Ectodermal cell (in vitro differentiated cells): ENCODE measurements around the gene APOBEC3G.

Experiments
- H3K27ac ChIP-seq: 2 replicates; pipeline ENCODE4 v1.7.0; 2013; ENCODE audit warnings: mild to moderate bottlenecking, low read depth, low read length; ENCODE audit not compliant: insufficient read depth, poor library complexity, severe bottlenecking
- H3K27me3 ChIP-seq: 2 replicates; pipeline ENCODE4 v1.7.0; 2013; ENCODE audit warnings: mild to moderate bottlenecking, low read length; ENCODE audit not compliant: insufficient read depth, control insufficient read depth, poor library complexity, severe bottlenecking
- H3K36me3 ChIP-seq: one replicate; pipeline ENCODE4 v1.7.0; 2013; ENCODE audit warnings: low read length; ENCODE audit not compliant: control insufficient read depth, insufficient read depth
- H3K4me1 ChIP-seq: one replicate; pipeline ENCODE4 v1.7.0; 2013; ENCODE audit warnings: low read length; ENCODE audit not compliant: control insufficient read depth, insufficient read depth
- H3K4me3 ChIP-seq: 2 replicates; pipeline ENCODE4 v1.7.0; 2013; ENCODE audit warnings: low read depth, low read length, control low read depth; ENCODE audit not compliant: insufficient read depth
- H3K9me3 ChIP-seq: 2 replicates; pipeline ENCODE4 v1.7.0; 2013; ENCODE audit warnings: mild to moderate bottlenecking, low read length, moderate library complexity; ENCODE audit not compliant: control insufficient read depth
- WGBS, 2 experiments: methylation state at CpG; one replicate each; pipeline ENCODE4 v1.1.7; 2013; ENCODE audit warnings: missing lambda C conversion rate in 2 of 2; 5-methylcytosine and 5-hydroxymethylcytosine counted together

The APOBEC3G gene

DNA sequence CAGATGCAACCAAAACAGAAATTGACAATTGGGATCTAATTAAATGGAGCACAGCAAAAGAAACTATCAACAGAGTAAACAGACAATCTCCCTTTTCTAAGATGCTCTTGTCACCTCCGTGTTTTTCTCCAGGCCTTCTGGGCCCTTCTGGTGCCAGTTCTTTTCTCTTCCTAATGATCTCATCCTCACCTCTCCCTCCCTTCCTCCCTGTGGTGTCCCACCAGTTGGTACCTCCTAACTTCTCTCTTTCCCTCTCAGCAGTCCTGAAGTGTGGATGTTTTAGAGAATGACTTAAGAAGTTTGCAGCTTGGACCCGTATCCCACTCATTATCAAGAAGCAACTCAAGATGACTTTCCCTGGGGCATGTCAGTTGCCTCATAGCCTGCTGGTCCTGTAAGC lies 26.4 kb downstream of the APOBEC3G start:
- 81 to 85% methylated on average over 2 of the region's 2 CpGs for WGBS, 2 experiments

DNA sequence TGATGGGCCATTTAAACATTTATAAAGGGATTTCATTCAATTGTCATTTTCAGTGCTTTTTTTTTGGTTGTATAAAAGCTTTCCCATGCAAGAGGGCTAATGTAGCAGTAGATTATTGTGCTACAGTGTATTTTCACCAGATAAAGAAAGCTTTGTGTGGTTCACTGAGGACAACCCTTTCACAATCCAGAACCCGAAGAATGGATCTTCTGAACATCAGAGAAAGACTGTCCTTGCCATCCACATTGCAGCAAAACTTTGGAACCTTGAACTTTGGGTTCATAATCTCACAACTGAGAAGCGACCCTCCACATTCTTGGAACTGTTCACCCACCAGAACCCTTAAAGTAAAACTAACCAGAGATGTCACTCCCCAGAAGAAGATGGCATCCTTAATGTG lies 29.3 kb downstream of the APOBEC3G start:
- Histone ChIP-seq H3K27ac (no peak overlapping the region), H3K9me3 (no peaks in the 10 kb centered on the region), H3K27me3 (no peaks in the 10 kb centered on the region), H3K4me1 (peaks cover 6% of the 10 kb centered on the region), H3K36me3 (no peaks in the 10 kb centered on the region), H3K4me3 (no peak overlapping the region)
- 90 to 92% methylated on average over 2 of the region's 2 CpGs for WGBS, 2 experiments

More for the DNA sequence above, 26.4 kb downstream of the APOBEC3G start:
- Histone ChIP-seq H3K9me3 (no peaks in the 10 kb centered on the region), H3K4me1 (peaks cover 4% of the 10 kb centered on the region), H3K27ac (no peak overlapping the region), H3K4me3 (no peak overlapping the region), H3K27me3 (no peaks in the 10 kb centered on the region), H3K36me3 (no peaks in the 10 kb centered on the region)

DNA sequence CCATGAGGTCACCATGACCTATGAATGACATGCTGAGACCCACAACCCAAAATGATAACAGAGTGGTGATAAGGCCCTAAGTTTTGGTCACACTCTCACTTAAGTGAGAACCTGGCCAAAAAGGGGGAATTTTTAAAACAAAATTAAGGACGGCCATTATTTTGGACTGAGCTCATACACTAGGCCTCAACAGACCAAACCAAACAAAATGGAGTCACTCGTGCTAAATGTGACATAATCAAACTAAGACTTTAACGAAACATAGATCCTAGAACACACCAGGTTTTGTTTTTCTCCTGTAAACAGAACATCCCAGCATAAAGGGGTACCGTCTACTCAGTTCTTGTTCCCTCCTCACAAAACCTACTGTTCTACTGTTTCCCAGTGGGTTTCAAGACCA lies 31.4 kb downstream of the APOBEC3G start:
- H3K27me3 ChIP-seq = no peaks in the 10 kb centered on the region
- H3K4me3 ChIP-seq = no peak overlapping the region
- peaks cover 6% of the 10 kb centered on the region for H3K4me1 ChIP-seq
- no peaks in the 10 kb centered on the region for H3K36me3 ChIP-seq
- H3K9me3 ChIP-seq = no peaks in the 10 kb centered on the region
- 89 to 91% methylated on average over 4 of the region's 4 CpGs for whole genome bisulfite sequencing, 2 experiments
- no peak overlapping the region for H3K27ac ChIP-seq

DNA sequence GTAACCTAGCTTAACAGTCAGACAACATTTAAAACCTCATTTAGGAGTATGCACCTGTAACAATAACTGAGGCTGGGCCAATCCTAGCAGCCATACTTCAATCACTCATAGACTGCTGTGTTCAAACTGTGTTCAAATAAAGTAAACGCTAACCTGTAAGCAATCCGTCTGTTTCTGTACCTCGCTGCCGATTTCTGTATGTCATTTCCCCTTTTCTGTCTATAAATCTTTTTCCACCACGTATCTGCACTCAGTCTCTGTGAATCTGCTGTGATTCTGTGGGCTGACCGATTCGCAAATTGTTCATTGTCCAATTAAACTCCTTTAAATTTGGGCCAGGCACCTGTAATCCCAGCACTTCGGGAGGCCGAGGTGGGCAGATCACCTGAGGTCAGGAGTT lies 32.3 kb downstream of the APOBEC3G start:
- Histone ChIP-seq H3K9me3 (no peaks in the 10 kb centered on the region), H3K4me1 (peaks cover 6% of the 10 kb centered on the region)
- WGBS, 2 experiments = 91 to 92% methylated on average over 9 of the region's 9 CpGs

DNA sequence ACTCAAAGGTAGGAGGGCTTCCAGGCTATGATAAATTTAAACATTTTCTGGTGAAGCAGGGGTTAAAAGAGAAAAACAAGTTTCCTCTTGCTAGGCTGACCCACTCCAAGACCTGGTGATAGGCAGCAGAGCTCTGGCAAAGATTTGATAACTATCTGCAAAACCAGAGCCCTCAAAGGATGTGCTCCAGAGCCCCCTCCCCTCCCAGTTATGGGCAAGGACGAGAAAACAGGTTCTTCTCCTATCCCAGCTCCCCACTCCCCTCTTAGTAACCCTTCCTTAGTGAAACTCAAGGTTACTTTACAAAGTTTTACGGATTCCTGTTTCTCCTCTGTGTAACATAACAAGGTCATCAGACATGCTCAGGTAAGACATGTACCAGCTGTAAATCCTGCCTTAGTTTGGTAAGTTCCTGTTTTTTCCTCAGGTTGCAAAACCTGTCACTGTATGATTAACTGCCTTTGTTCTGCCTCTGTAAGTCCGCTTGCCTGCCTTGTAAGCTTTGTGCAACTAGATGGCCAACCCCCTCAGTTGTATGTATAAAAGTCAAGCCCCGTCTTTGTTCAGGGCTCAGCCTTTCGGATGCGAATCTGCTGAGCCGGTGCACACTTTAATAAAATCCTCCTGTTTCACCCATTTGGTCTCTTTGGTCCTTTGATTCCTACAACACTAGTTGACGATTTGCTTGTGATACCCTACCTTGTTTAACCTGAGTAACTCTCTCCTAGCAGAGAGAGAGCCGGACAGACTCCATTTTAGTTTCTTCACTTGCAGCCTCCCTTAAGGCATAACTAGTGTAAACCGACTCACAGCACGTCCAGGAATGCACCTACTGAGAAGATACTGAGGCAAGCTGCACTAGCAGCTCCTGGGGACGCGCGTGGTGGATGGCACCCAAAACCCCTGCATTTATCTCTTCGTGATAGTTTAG lies 33.8 kb downstream of the APOBEC3G start:
- Histone ChIP-seq H3K27me3 (peaks cover 19% of the 10 kb centered on the region), H3K27ac (no peak overlapping the region)
- 67 to 68% methylated on average over 15 of the region's 15 CpGs for WGBS, 2 experiments

More for the DNA sequence above, 32.3 kb downstream of the APOBEC3G start:
- no peaks in the 10 kb centered on the region for H3K36me3 ChIP-seq
- H3K4me3 ChIP-seq = no peak overlapping the region
- H3K27ac ChIP-seq = no peak overlapping the region
- peaks cover 7% of the 10 kb centered on the region for H3K27me3 ChIP-seq

DNA sequence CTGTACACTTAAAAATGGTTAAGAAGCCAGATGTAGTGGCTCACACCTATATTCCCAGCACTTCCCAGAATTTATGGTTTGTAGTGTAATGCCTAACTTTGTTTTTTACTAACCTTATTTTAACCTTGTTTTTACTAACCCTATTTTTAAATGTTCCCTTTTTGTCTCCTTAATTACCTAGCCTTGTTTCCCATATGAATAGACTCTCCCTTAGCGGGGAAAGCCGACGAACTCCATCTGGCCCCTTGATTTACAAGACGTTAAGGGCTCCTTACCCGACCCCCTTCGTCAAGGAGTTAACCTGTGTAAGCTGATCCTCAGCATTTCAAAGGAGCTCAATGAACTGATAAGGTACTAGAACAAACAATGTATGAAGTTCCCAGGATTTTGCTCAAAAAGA lies 37.0 kb downstream of the APOBEC3G start:
- no peaks in the 10 kb centered on the region for H3K9me3 ChIP-seq
- peaks cover 6% of the 10 kb centered on the region for H3K4me1 ChIP-seq
- H3K4me3 ChIP-seq = no peak overlapping the region
- H3K27ac ChIP-seq = no peak overlapping the region
- no peaks in the 10 kb centered on the region for H3K36me3 ChIP-seq
- H3K27me3 ChIP-seq = peaks cover 19% of the 10 kb centered on the region
- 2 to 3% methylated on average over 6 of the region's 6 CpGs for WGBS, 2 experiments

More for the DNA sequence above, 33.8 kb downstream of the APOBEC3G start:
- peaks cover 6% of the 10 kb centered on the region for H3K4me1 ChIP-seq
- no peak overlapping the region for H3K4me3 ChIP-seq
- no peaks in the 10 kb centered on the region for H3K9me3 ChIP-seq
- no peaks in the 10 kb centered on the region for H3K36me3 ChIP-seq

DNA sequence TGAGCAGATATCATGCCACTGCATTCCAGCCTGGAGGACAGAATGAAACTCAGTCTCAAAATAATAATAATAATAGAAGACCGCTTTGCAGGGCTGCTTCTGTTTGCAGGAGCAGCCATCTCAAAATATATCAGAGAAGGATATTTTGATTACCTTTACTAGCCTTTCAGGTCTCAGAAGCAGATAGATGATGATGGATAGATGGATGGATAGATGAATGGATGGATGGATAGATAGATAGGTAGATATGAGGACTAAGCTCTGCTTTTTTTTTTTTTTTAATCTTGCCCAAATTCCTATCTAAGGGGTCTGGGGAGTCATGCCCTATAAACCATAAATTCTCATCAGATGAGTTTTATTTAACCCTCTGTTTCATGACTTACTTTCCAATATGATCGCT lies 38.5 kb downstream of the APOBEC3G start:
- WGBS, 2 experiments = 85 to 100% methylated on average over 1 to 2 of the region's 2 CpGs
- Histone ChIP-seq H3K27ac (no peak overlapping the region), H3K4me3 (no peak overlapping the region)

DNA sequence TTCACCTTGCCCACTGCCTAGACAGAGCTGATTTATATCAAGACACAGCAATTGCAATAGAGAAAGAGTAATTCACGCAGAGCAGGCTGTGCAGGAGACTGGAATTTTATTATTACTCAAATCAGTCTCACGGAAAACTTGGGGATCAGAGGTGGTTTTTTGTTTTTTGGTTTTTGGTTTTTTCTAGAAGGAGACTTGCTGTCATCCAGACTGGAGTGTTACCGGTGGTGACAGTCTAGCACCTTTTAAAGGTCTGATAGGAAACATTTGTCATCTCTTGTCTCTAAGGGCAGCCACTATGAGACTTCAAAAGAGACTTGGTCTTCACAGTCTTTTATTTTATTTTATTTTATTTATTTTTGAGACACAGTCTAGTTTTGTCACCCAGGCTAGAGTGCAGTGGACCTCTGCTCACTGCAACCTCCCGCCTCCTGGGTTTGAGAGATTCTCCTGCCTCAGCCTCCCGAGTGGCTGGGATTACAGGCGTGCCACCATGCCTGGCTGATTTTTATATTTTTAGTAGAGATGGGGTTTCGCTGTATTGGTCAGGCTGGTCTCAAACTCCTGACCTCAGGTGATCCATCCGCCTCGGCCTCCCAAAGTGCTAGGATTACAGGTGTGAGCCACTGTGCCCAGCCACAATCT lies 39.0 kb downstream of the APOBEC3G start:
- Histone ChIP-seq H3K4me1 (peaks cover 2% of the 10 kb centered on the region), H3K27ac (no peak overlapping the region)
- 94 to 96% methylated on average over 9 of the region's 9 CpGs for WGBS, 2 experiments

More for the DNA sequence above, 38.5 kb downstream of the APOBEC3G start:
- peaks cover 6% of the 10 kb centered on the region for H3K4me1 ChIP-seq
- H3K27me3 ChIP-seq = peaks cover 19% of the 10 kb centered on the region
- no peaks in the 10 kb centered on the region for H3K9me3 ChIP-seq
- no peaks in the 10 kb centered on the region for H3K36me3 ChIP-seq

DNA sequence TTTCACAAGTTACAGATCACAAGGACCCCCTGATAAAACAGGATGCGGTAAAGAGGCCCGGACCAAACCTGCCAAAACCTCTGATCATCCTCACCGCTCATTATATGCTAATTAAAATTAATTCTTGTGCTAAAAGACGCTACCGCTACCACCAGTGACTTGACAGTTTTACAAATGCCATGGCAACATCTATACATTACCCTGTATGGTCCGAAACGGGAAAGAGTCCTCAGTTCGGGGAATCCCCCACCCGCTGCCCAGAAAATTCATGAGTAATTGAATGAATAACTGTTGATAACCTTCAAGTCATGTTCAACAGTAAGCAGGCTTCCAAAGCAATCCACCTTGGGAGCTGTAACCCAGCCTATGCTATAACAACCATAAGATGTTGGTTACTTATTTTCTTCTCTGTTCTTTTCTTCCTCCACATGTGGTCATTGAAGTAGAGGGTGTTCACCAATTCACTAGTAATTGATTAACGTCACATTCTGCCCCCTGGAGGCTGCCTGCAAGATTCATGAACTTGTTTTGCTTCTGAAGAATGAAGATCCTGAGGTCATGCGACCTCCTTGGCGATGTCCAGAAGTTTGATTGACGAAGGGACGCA lies 40.6 kb downstream of the APOBEC3G start:
- Histone ChIP-seq H3K36me3 (no peaks in the 10 kb centered on the region), H3K4me3 (no peak overlapping the region), H3K27ac (no peak overlapping the region), H3K9me3 (no peaks in the 10 kb centered on the region), H3K4me1 (no peaks in the 10 kb centered on the region), H3K27me3 (peaks cover 19% of the 10 kb centered on the region)
- WGBS, 2 experiments = 79 to 82% methylated on average over 14 of the region's 14 CpGs

More for the DNA sequence above, 39.0 kb downstream of the APOBEC3G start:
- Histone ChIP-seq H3K4me3 (no peak overlapping the region), H3K27me3 (peaks cover 19% of the 10 kb centered on the region), H3K36me3 (no peaks in the 10 kb centered on the region), H3K9me3 (no peaks in the 10 kb centered on the region)

DNA sequence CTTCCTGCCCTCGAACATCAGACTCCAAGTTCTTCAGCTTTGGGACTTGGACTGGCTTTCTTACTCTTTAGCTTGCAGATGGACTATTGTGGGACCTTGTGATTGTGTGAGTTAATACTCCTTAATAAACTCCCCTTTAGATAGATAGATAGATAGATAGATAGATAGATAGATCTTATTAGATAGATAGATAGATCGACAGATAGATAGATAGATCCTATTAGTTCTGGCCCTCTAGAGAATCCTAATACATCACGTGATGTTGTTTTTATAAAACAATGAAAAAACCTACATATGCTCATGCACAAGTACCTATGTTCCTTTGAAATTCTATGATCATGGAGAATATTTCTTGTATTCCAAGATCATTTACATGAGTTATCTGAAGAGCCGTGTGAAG lies 43.9 kb downstream of the APOBEC3G start:
- no peaks in the 10 kb centered on the region for H3K27me3 ChIP-seq
- H3K9me3 ChIP-seq = no peaks in the 10 kb centered on the region
- 88 to 97% methylated on average over 2 to 4 of the region's 4 CpGs for WGBS, 2 experiments
- no peak overlapping the region for H3K27ac ChIP-seq
- H3K36me3 ChIP-seq = no peaks in the 10 kb centered on the region
- H3K4me3 ChIP-seq = no peak overlapping the region
- H3K4me1 ChIP-seq = peaks cover 7% of the 10 kb centered on the region
